ENCODE measurements around the gene TRPC3. TPM values are rescaled to one million over a fixed set of nuclear protein-coding genes. Genes with fewer than 3 reads are reported as not detected.

TRPC3 gene
- total RNA-seq, 1 donor from 2014 or later, result 2.1 TPM

GRCh38 chr4:121863799-121864198 lies 88.1 kb downstream of the TRPC3 start:
- H3K4me3 ChIP-seq, result no peak overlapping the region
- no peaks in the 10 kb centered on the region for H3K4me1 ChIP-seq
- TF ChIP-seq CTCF (IDR thresholded peaks at IDR 0.05), result no peak
- intact Hi-C loops (cut with DNase I), result no loop called here
- DNase-seq (no peak), ATAC-seq (no peak)
- H3K9me3 ChIP-seq, result no peaks in the 10 kb centered on the region
- no peak overlapping the region for H3K27ac ChIP-seq
- no peaks in the 10 kb centered on the region for H3K27me3 ChIP-seq
- peaks cover 39% of the 10 kb centered on the region for H3K36me3 ChIP-seq

- Histone ChIP-seq H3K36me3 (peaks cover 39% of the 10 kb centered on the region), H3K27me3 (no peaks in the 10 kb centered on the region), H3K4me3 (no peak overlapping the region), H3K4me1 (no peaks in the 10 kb centered on the region), H3K9me3 (no peaks in the 10 kb centered on the region), H3K27ac (no peak overlapping the region)
- no peak for TF ChIP-seq CTCF (IDR thresholded peaks at IDR 0.05)
- DNase-seq (no peak), ATAC-seq (no peak)
- intact Hi-C loops (cut with DNase I), result no loop called here
These were observed 90.4 kb downstream of the TRPC3 start for GRCh38 chr4:121861426-121861825.

GRCh38 chr4:121860121-121860520 lies 91.7 kb downstream of the TRPC3 start:
- Histone ChIP-seq H3K9me3 (no peaks in the 10 kb centered on the region), H3K36me3 (peaks cover 39% of the 10 kb centered on the region), H3K4me1 (no peaks in the 10 kb centered on the region), H3K4me3 (no peak overlapping the region), H3K27ac (no peak overlapping the region), H3K27me3 (no peaks in the 10 kb centered on the region)
- ATAC-seq (no peak), DNase-seq (no peak)
- intact Hi-C loops (cut with DNase I), result no loop called here
- TF ChIP-seq CTCF (IDR thresholded peaks at IDR 0.05), result no peak

- Histone ChIP-seq H3K4me3 (no peak overlapping the region), H3K27ac (no peak overlapping the region), H3K4me1 (no peaks in the 10 kb centered on the region), H3K36me3 (peaks cover 34% of the 10 kb centered on the region), H3K27me3 (no peaks in the 10 kb centered on the region), H3K9me3 (no peaks in the 10 kb centered on the region)
- intact Hi-C loops (cut with DNase I), result no loop called here
- ATAC-seq (no peak), DNase-seq (no peak)
- no peak for TF ChIP-seq CTCF (IDR thresholded peaks at IDR 0.05)
These were observed 100.5 kb downstream of the TRPC3 start for GRCh38 chr4:121851354-121851753.

- no peak for DNase-seq
- Histone ChIP-seq H3K27ac (no peak overlapping the region), H3K4me3 (no peak overlapping the region), H3K27me3 (no peaks in the 10 kb centered on the region), H3K36me3 (peaks cover 67% of the 10 kb centered on the region), H3K9me3 (no peaks in the 10 kb centered on the region), H3K4me1 (no peaks in the 10 kb centered on the region)
- ATAC-seq, result no peak
- intact Hi-C loops (cut with DNase I), result no loop called here
- TF ChIP-seq CTCF (IDR thresholded peaks at IDR 0.05), result no peak
These were observed 105.2 kb downstream of the TRPC3 start for GRCh38 chr4:121846662-121847061.

GRCh38 chr4:121842862-121843261 lies 109.0 kb downstream of the TRPC3 start:
- Histone ChIP-seq H3K4me1 (no peaks in the 10 kb centered on the region), H3K36me3 (peaks cover 50% of the 10 kb centered on the region), H3K4me3 (no peak overlapping the region), H3K9me3 (no peaks in the 10 kb centered on the region), H3K27me3 (no peaks in the 10 kb centered on the region), H3K27ac (no peak overlapping the region)
- intact Hi-C loops (cut with DNase I), result no loop called here
- no peak for TF ChIP-seq CTCF (IDR thresholded peaks at IDR 0.05)
- ATAC-seq (no peak), DNase-seq (no peak)

All from upper lobe of right lung (tissue), 1 donor.